Measurements from ENCODE around the gene C1QTNF6.
"Not testable (repeated sequence)": the region's sequence is repeated elsewhere in the genome, so short reads cannot be mapped to it uniquely, and the experiment has no call there.

The C1QTNF6 gene

GRCh38 chr22:37187891-37188761 lies at the start of gene C1QTNF6:
Gene C1QTNF6, minus strand, starts transcription at chr22:37188247. Its CDS starts 34 bp downstream, at chr22:37188213.
- DNase-seq = no peak

GRCh38 chr22:37235897-37236607 lies 48.0 kb upstream of the C1QTNF6 start:
- DNase-seq = no peak

GRCh38 chr22:37234736-37235711 lies 47.0 kb upstream of the C1QTNF6 start:
- DNase-seq = no peak

GRCh38 chr22:37233751-37234631 lies 45.9 kb upstream of the C1QTNF6 start:
- no peak for DNase-seq

GRCh38 chr22:37233371-37233750 lies 45.3 kb upstream of the C1QTNF6 start:
- not testable (repeated sequence) for DNase-seq

- DNase-seq = no peak
Measured at GRCh38 chr22:37232140-37232998, 44.3 kb upstream of the C1QTNF6 start.

- DNase-seq = no peak
Measured at GRCh38 chr22:37231406-37232139, 43.5 kb upstream of the C1QTNF6 start.

- no peak for DNase-seq
Measured at GRCh38 chr22:37230673-37231405, 42.8 kb upstream of the C1QTNF6 start.

GRCh38 chr22:37229805-37230672 lies 42.0 kb upstream of the C1QTNF6 start:
- no peak for DNase-seq

- DNase-seq = no peak
Measured at GRCh38 chr22:37229012-37229804, 41.2 kb upstream of the C1QTNF6 start.

- DNase-seq = no peak
Measured at GRCh38 chr22:37228106-37229011, 40.3 kb upstream of the C1QTNF6 start.

GRCh38 chr22:37226514-37226913 lies 38.5 kb upstream of the C1QTNF6 start:
- no peak for DNase-seq

- no peak for DNase-seq
Measured at GRCh38 chr22:37226087-37226486, 38.0 kb upstream of the C1QTNF6 start.

GRCh38 chr22:37225481-37225880 lies 37.4 kb upstream of the C1QTNF6 start:
- DNase-seq = no peak

- DNase-seq = no peak
Measured at GRCh38 chr22:37224757-37225420, 36.8 kb upstream of the C1QTNF6 start.

All from NCI-H1417 treated with DMSO at 0.1 percent for 48 hours (cell line).